Subcutaneous adipose tissue (tissue), 4 donors: ENCODE results near the gene OTC. TPM values are rescaled to one million over a fixed set of nuclear protein-coding genes. Genes with fewer than 3 reads are reported as not detected.

Experiments used
- small RNA-seq: library from RNA; depleted of rRNA; stranded (forward); fragments of <200 nt; gene quantifications from one replicate; pipeline ENCODE3, GENCODE V24; 2016
- total RNA-seq, 4 donors: library from RNA; depleted of rRNA; stranded (reverse); fragments of >200 nt; gene quantifications; one replicate each; pipeline ENCODE4 v1.1.0, GENCODE V29; 2016
- TF ChIP-seq, protein P1 (sequence below): fragments of 450-650 bp; IDR thresholded peaks from one replicate; pipeline ENCODE4 v1.5.1; 2016; ENCODE audit warnings: low read depth, mild to moderate bottlenecking, control low read depth, antibody characterized with exemption, moderate library complexity

Gene OTC
- total RNA-seq, 4 donors from 2014 or later: 2.1 TPM; not detected in 3

DNA sequence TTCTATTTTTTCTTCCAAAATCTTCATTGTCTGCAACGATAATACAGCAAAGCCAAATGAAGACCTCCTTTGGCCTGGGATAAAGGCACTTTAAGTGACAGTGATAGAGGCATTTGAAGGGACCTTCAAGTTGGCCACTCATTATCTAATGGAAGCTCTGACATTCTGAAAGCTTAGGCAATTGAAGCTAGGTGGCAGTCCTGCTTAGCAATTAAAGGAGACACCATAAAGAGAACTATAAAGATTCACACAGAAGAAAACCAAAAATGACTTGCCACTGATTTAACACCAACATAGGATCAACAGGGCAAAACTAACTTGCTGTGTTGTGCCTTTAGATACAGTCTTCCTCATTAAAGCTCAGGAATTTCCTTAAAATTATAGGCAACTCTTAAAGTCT lies 105.7 kb downstream of the OTC start:
- TF ChIP-seq, protein P1, sequence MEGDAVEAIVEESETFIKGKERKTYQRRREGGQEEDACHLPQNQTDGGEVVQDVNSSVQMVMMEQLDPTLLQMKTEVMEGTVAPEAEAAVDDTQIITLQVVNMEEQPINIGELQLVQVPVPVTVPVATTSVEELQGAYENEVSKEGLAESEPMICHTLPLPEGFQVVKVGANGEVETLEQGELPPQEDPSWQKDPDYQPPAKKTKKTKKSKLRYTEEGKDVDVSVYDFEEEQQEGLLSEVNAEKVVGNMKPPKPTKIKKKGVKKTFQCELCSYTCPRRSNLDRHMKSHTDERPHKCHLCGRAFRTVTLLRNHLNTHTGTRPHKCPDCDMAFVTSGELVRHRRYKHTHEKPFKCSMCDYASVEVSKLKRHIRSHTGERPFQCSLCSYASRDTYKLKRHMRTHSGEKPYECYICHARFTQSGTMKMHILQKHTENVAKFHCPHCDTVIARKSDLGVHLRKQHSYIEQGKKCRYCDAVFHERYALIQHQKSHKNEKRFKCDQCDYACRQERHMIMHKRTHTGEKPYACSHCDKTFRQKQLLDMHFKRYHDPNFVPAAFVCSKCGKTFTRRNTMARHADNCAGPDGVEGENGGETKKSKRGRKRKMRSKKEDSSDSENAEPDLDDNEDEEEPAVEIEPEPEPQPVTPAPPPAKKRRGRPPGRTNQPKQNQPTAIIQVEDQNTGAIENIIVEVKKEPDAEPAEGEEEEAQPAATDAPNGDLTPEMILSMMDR: no peak

DNA sequence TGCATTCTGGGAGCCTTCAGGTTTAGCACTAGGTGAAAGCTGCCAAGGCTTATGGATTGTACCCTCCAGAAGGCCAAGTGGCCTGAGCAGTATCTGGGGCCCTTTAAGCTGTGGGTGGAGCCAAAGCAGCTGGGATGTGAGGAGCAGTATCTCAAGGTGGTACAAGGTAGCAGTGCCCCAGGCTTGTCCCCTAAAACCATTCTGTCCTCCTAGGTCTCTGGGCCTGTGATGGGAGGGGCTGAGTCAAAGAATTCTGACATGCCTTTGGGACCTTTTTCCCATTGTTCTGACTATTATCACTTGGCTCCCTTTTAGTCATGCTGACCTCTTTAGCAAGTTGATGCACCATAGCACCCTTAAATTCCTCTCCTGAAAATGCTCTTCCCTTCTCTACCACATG lies 109.9 kb downstream of the OTC start:
- TF ChIP-seq, protein P1: no peak

DNA sequence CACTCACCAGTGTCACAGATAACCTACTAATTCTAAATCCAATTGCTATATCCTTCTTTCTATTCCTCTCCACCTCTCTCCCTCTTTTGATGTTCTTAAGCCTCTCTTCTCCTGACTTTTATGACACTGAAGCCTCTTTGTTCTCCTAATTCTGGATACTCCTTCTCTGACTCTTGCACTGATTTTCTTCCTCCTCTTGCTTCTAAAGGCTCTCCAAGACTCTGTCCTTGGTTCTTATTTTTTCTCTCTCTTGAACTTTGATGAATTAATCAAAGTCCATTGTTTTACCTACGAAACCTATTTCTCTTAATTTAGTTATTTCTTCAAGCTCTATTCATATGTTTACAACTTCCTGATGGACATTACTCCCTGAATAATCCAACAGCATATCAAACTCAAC lies 113.3 kb downstream of the OTC start:
- TF ChIP-seq, protein P1: no peak

DNA sequence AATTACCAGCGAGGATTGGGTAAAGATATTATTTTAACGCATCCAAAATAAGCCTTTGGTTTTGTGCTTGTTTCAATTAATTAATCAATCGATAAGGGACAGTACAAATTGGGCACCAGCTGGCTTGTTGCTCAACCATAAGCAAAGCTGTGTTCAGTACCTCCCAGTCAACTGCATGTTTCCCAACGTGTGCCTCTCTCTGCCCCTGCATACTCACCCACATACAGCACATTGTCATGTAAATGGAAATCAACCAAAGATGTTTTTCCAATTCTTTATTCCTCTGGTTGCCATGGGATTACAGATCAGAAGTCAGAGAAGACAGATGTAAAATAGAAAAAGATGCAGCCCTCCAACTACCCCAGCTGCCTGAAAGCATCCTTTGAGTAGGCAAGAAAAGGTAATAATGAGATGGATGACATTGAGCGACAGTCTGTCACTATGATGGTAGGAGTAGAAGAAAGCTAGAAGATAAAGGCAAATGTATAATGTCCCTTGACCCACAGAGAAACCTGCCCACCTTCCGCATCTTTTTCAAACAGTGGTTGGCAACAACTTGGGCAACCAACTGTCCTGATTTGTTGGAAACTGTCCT lies 116.3 kb downstream of the OTC start:
- TF ChIP-seq, protein P1: no peak

Small RNA genes lying within 50 kb of the gene (small RNA-seq; reads per million reads assigned to genes)
- not detected for gene RF00322

Other genes starting within 250 kb of the OTC start
- gene SRPX, start 131.7 kb upstream of the OTC start, total RNA-seq: 100 to 1,000 TPM; 307 to 378 (median 349) TPM
- 10 to 100 TPM; 30.6 to 84.1 (median 57.1) TPM for gene RPGR, start 25.1 kb upstream of the OTC start, total RNA-seq
- 10 to 100 TPM; 13.4 to 47.6 (median 41.5) TPM for gene TSPAN7, start 208.9 kb downstream of the OTC start, total RNA-seq